ENCODE measurements around the gene PIGU.
A peak's percentile ranks its signal among the peaks of the same experiment; 100 is the strongest.

The PIGU gene

GRCh38 chr20:34710861-34711574 is 34.1 kb upstream of the PIGU start:
- H3K4me3 ChIP-seq (ENCODE audit: low read length): no peak overlapping the region
- no peak for TF ChIP-seq ZNF274 (IDR thresholded peaks at IDR 0.05; ENCODE audit: low read depth, low read length)

- no peak for TF ChIP-seq ZNF274 (IDR thresholded peaks at IDR 0.05; ENCODE audit: low read depth, low read length)
- H3K4me3 ChIP-seq (ENCODE audit: low read length): no peak overlapping the region; the same call in 1 of the 2 replicates
Observed at GRCh38 chr20:34710568-34710839, 33.6 kb upstream of the PIGU start.

- peak overlapping the region; percentile 67; the same call in 1 of the 2 replicates for H3K4me3 ChIP-seq (ENCODE audit: low read length)
- no peak for TF ChIP-seq ZNF274 (IDR thresholded peaks at IDR 0.05; ENCODE audit: low read depth, low read length)
Observed at GRCh38 chr20:34709831-34710567, 33.1 kb upstream of the PIGU start.

GRCh38 chr20:34709044-34709830 is 32.3 kb upstream of the PIGU start:
- TF ChIP-seq ZNF274 (IDR thresholded peaks at IDR 0.05; ENCODE audit: low read depth, low read length): no peak
- H3K4me3 ChIP-seq (ENCODE audit: low read length): peak overlapping the region; percentile 67

- peak overlapping the region; percentile 67; the same call in 1 of the 2 replicates for H3K4me3 ChIP-seq (ENCODE audit: low read length)
- no peak for TF ChIP-seq ZNF274 (IDR thresholded peaks at IDR 0.05; ENCODE audit: low read depth, low read length)
Observed at GRCh38 chr20:34708621-34709043, 31.7 kb upstream of the PIGU start.

GRCh38 chr20:34706912-34707784 is 30.3 kb upstream of the PIGU start:
- no peak for TF ChIP-seq ZNF274 (IDR thresholded peaks at IDR 0.05; ENCODE audit: low read depth, low read length)

GRCh38 chr20:34706302-34706875 is 29.5 kb upstream of the PIGU start:
- H3K4me3 ChIP-seq (ENCODE audit: low read length): no peak overlapping the region
- TF ChIP-seq ZNF274 (IDR thresholded peaks at IDR 0.05; ENCODE audit: low read depth, low read length): no peak

More at GRCh38 chr20:34706912-34707784, 30.3 kb upstream of the PIGU start:
- H3K4me3 ChIP-seq (ENCODE audit: low read length): no peak overlapping the region

- TF ChIP-seq ZNF274 (IDR thresholded peaks at IDR 0.05; ENCODE audit: low read depth, low read length): no peak
- no peak overlapping the region for H3K4me3 ChIP-seq (ENCODE audit: low read length)
Observed at GRCh38 chr20:34705397-34706301, 28.8 kb upstream of the PIGU start.

GRCh38 chr20:34705008-34705396 is 28.1 kb upstream of the PIGU start:
- H3K4me3 ChIP-seq (ENCODE audit: low read length): peak overlapping the region; percentile 80; the same call in 1 of the 2 replicates
- no peak for TF ChIP-seq ZNF274 (IDR thresholded peaks at IDR 0.05; ENCODE audit: low read depth, low read length)

- H3K4me3 ChIP-seq (ENCODE audit: low read length): peak within 1 kb of the TSS; percentile 80
- no peak for TF ChIP-seq ZNF274 (IDR thresholded peaks at IDR 0.05; ENCODE audit: low read depth, low read length)
Observed at GRCh38 chr20:34704177-34705007, 27.5 kb upstream of the PIGU start, which contains the start of gene TP53INP2. Gene TP53INP2 (plus strand): TSS chr20:34704344. CDS start chr20:34708740, 4,396 bp downstream.

GRCh38 chr20:34703424-34704176 is 26.7 kb upstream of the PIGU start:
- TF ChIP-seq ZNF274 (IDR thresholded peaks at IDR 0.05; ENCODE audit: low read depth, low read length): no peak
- H3K4me3 ChIP-seq (ENCODE audit: low read length): peak overlapping the region; percentile 80

Measured in GM08714 (cell line).